ENCODE results near the gene TULP1. TPM values are rescaled to one million over a fixed set of nuclear protein-coding genes. Genes with fewer than 3 reads are reported as not detected.

The TULP1 gene
- total RNA-seq, 1 experiment from 2014 or later = not detected

DNA sequence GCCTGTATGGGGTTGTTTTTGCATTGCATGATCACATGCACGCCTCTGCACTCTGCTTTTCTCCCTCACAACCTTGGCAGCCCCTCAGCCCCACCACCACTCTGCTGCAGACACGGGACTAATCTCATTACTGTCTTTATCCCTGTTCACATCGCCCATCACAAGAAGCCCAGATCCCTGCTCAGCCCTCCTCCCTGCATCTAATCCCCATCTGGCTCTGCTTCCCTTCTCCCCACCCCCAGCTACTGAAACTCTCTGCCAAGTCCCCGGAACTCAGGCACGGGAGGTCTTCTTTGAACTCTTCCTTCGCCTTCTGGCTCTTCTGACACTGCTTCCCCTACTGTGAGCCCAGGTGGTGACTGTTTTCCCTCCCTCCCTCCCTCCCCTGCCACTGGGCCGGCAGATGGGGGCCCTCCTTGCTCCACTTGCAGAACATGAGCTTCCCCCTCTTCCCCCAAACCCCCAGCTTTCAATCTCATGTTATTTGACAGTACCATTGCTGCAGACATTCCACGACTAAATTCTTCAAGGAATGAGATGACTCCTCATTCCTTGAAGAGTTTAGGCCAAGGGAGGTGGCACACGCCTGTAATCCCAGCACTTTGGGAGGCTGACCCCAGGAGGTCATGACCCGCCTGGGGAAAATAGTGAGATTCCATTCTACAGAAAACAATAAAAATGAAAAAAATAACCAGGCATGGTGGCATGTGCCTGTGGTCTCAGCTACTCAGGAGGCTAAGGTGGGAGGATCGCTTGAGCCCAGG, 21.9 kb upstream of the TULP1 start:
- Histone ChIP-seq H3K4me3 (ENCODE audit: low read length) (no peak overlapping the region), H3K79me2 (ENCODE audit: low read length) (no peaks in the 10 kb centered on the region), H3K36me3 (ENCODE audit: low read depth, low read length) (no peaks in the 10 kb centered on the region), H3K27ac (ENCODE audit: low read length) (no peak overlapping the region), H3K4me1 (ENCODE audit: insufficient read depth, low read length) (no peaks in the 10 kb centered on the region), H3K9ac (ENCODE audit: low read length) (no peak overlapping the region), H3F3A (ENCODE audit: low read length, unreplicated experiment) (no peaks in the 10 kb centered on the region), H4K20me1 (ENCODE audit: low read length) (no peaks in the 10 kb centered on the region), H3K4me2 (ENCODE audit: low read length) (no peak overlapping the region), H2AFZ (ENCODE audit: low read length) (no peak overlapping the region), H3K9me2 (replicated peaks; ENCODE audit: low read length) (no peaks in the 10 kb centered on the region), H3K9me3 (ENCODE audit: low read length) (no peaks in the 10 kb centered on the region), H3K27me3 (ENCODE audit: low read length) (no peaks in the 10 kb centered on the region)
- TF ChIP-seq, protein P1, sequence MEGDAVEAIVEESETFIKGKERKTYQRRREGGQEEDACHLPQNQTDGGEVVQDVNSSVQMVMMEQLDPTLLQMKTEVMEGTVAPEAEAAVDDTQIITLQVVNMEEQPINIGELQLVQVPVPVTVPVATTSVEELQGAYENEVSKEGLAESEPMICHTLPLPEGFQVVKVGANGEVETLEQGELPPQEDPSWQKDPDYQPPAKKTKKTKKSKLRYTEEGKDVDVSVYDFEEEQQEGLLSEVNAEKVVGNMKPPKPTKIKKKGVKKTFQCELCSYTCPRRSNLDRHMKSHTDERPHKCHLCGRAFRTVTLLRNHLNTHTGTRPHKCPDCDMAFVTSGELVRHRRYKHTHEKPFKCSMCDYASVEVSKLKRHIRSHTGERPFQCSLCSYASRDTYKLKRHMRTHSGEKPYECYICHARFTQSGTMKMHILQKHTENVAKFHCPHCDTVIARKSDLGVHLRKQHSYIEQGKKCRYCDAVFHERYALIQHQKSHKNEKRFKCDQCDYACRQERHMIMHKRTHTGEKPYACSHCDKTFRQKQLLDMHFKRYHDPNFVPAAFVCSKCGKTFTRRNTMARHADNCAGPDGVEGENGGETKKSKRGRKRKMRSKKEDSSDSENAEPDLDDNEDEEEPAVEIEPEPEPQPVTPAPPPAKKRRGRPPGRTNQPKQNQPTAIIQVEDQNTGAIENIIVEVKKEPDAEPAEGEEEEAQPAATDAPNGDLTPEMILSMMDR (conservative IDR thresholded peaks at IDR 0.05; ENCODE audit: low read depth, low read length) = no peak
- TF ChIP-seq EZH2phosphoT487 (IDR thresholded peaks at IDR 0.05; ENCODE audit: borderline replicate concordance, low read length) (no peak), EZH2 (IDR thresholded peaks at IDR 0.05; ENCODE audit: low read length, unreplicated experiment) (no peak)
- no peak for ATAC-seq
- intact Hi-C loops (cut with micrococcal nuclease) = no loop called here
- no peak for DNase-seq
- BruUV-seq (replicated peaks) = no TSS peak
- CTCF ChIA-PET = no interaction called here
- POLR2A ChIA-PET (ENCODE audit: unreplicated experiment) = no interaction called here

DNA sequence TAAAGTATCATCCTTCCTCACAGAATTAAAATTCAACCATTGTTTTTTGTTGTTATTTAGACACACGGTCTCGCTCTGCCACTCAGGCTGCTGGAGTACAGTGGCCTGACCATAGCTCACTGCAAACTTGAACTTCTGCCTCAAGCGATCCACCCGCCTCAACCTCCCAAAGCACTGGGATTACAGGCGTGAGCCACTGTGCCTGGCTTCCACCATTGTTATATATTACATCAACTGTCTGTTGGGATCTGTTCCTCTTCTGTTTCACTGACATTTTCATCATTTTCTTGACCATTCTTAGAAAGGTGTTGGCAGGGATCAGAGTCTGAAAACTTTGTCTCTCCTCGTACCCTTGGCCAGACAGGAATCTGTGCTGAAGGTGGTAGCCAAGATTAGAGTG, 21.3 kb upstream of the TULP1 start:
- TF ChIP-seq EZH2phosphoT487 (IDR thresholded peaks at IDR 0.05; ENCODE audit: borderline replicate concordance, low read length) (no peak), EZH2 (IDR thresholded peaks at IDR 0.05; ENCODE audit: low read length, unreplicated experiment) (no peak)
- TF ChIP-seq, protein P1 (conservative IDR thresholded peaks at IDR 0.05; ENCODE audit: low read depth, low read length) = no peak
- Histone ChIP-seq H3K4me3 (ENCODE audit: low read length) (no peak overlapping the region), H3K4me2 (ENCODE audit: low read length) (no peak overlapping the region), H3K4me1 (ENCODE audit: insufficient read depth, low read length) (no peaks in the 10 kb centered on the region), H3K9me3 (ENCODE audit: low read length) (no peaks in the 10 kb centered on the region), H3K36me3 (ENCODE audit: low read depth, low read length) (no peaks in the 10 kb centered on the region), H3K27ac (ENCODE audit: low read length) (no peak overlapping the region), H3F3A (ENCODE audit: low read length, unreplicated experiment) (no peaks in the 10 kb centered on the region), H3K9me2 (replicated peaks; ENCODE audit: low read length) (no peaks in the 10 kb centered on the region), H2AFZ (ENCODE audit: low read length) (no peak overlapping the region), H3K9ac (ENCODE audit: low read length) (no peak overlapping the region), H4K20me1 (ENCODE audit: low read length) (no peaks in the 10 kb centered on the region), H3K79me2 (ENCODE audit: low read length) (no peaks in the 10 kb centered on the region), H3K27me3 (ENCODE audit: low read length) (no peaks in the 10 kb centered on the region)
- no peak for ATAC-seq
- intact Hi-C loops (cut with micrococcal nuclease) = no loop called here
- no TSS peak for BruUV-seq (replicated peaks)
- DNase-seq = no peak
- ChIA-PET CTCF (no interaction called here), POLR2A (ENCODE audit: unreplicated experiment) (no interaction called here)

DNA sequence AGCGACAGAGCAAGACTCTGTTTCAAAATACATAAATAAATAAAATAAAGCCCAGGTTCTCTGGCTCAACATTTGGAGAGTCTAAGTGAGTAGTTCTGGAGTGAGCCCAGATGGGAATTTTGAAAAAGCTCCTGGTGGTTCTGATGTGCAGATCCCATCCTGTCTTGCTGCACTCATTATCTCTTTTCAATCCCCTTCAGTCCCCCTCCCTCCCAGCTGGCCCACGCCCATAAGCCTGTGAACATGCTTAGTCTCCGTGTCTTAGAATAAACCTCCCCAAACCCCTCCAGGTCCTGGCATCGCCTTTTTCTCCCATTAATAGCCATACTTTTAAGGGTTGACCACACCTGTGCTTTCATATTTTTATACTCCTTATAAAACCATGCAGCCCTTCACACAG, 19.4 kb upstream of the TULP1 start:
- Histone ChIP-seq H2AFZ (ENCODE audit: low read length) (no peak overlapping the region), H4K20me1 (ENCODE audit: low read length) (no peaks in the 10 kb centered on the region), H3F3A (ENCODE audit: low read length, unreplicated experiment) (no peaks in the 10 kb centered on the region), H3K27me3 (ENCODE audit: low read length) (no peaks in the 10 kb centered on the region), H3K4me2 (ENCODE audit: low read length) (no peak overlapping the region), H3K79me2 (ENCODE audit: low read length) (no peaks in the 10 kb centered on the region), H3K9me3 (ENCODE audit: low read length) (no peaks in the 10 kb centered on the region), H3K9me2 (replicated peaks; ENCODE audit: low read length) (no peaks in the 10 kb centered on the region), H3K27ac (ENCODE audit: low read length) (no peak overlapping the region), H3K9ac (ENCODE audit: low read length) (no peak overlapping the region), H3K4me3 (ENCODE audit: low read length) (no peak overlapping the region), H3K4me1 (ENCODE audit: insufficient read depth, low read length) (no peaks in the 10 kb centered on the region), H3K36me3 (ENCODE audit: low read depth, low read length) (no peaks in the 10 kb centered on the region)
- intact Hi-C loops (cut with micrococcal nuclease) = no loop called here
- no peak for DNase-seq
- ChIA-PET CTCF (no interaction called here), POLR2A (ENCODE audit: unreplicated experiment) (no interaction called here)
- no peak for ATAC-seq
- TF ChIP-seq, protein P1 (conservative IDR thresholded peaks at IDR 0.05; ENCODE audit: low read depth, low read length) = no peak
- TF ChIP-seq EZH2phosphoT487 (IDR thresholded peaks at IDR 0.05; ENCODE audit: borderline replicate concordance, low read length) (no peak), EZH2 (IDR thresholded peaks at IDR 0.05; ENCODE audit: low read length, unreplicated experiment) (no peak)
- BruUV-seq (replicated peaks) = no TSS peak
